Parathyroid adenoma (tissue), 2 donors: ENCODE results near the gene FMO3.

Experiments used
- H2AFZ ChIP-seq: fragments of 300-600 bp; sonication (generic); one replicate; pipeline ENCODE4 v1.7.0; 2017; ENCODE audit warnings: antibody characterized with exemption, mild to moderate bottlenecking
- H3K27ac ChIP-seq: fragments of 300-600 bp; sonication (generic); one replicate; pipeline ENCODE4 v1.7.0; 2017
- H3K27me3 ChIP-seq: fragments of 300-600 bp; sonication (generic); one replicate; pipeline ENCODE4 v1.7.0; 2017; ENCODE audit warnings: low read length; ENCODE audit not compliant: control insufficient read depth, insufficient read depth
- H3K36me3 ChIP-seq: fragments of 300-600 bp; sonication (generic); one replicate; pipeline ENCODE4 v1.7.0; 2017; ENCODE audit warnings: low read length; ENCODE audit not compliant: control insufficient read depth, insufficient read depth
- H3K4me1 ChIP-seq: fragments of 300-600 bp; sonication (generic); one replicate; pipeline ENCODE4 v1.7.0; 2017; ENCODE audit warnings: control low read depth
- H3K4me2 ChIP-seq: fragments of 300-600 bp; sonication (generic); one replicate; pipeline ENCODE4 v1.7.0; 2017; ENCODE audit warnings: low read length
- H3K4me3 ChIP-seq: fragments of 300-600 bp; sonication (generic); one replicate; pipeline ENCODE4 v1.7.0; 2017; ENCODE audit warnings: low read depth, low read length
- H3K79me2 ChIP-seq: fragments of 300-600 bp; sonication (generic); one replicate; pipeline ENCODE4 v1.7.0; 2017; ENCODE audit warnings: control low read depth
- H3K9ac ChIP-seq: fragments of 300-600 bp; sonication (generic); one replicate; pipeline ENCODE4 v1.7.0; 2017; ENCODE audit warnings: mild to moderate bottlenecking
- H3K9me3 ChIP-seq: fragments of 300-600 bp; sonication (generic); one replicate; pipeline ENCODE4 v1.7.0; 2017; ENCODE audit warnings: low read length; ENCODE audit not compliant: control insufficient read depth
- TF ChIP-seq, protein P1 (sequence below): fragments of 300-600 bp; sonication (generic); IDR thresholded peaks from one replicate; pipeline ENCODE4 v1.7.0; 2017; ENCODE audit warnings: antibody characterized with exemption, mild to moderate bottlenecking
- donor health status: primary hyperparathyroidism.

Gene FMO3

DNA sequence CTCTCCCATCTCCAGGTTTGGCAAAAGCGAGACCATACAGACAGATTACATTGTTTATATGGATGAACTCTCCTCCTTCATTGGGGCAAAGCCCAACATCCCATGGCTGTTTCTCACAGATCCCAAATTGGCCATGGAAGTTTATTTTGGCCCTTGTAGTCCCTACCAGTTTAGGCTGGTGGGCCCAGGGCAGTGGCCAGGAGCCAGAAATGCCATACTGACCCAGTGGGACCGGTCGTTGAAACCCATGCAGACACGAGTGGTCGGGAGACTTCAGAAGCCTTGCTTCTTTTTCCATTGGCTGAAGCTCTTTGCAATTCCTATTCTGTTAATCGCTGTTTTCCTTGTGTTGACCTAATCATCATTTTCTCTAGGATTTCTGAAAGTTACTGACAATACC is 26.4 kb downstream of the FMO3 start:
- Histone ChIP-seq H3K9me3 (no peaks in the 10 kb centered on the region), H3K79me2 (no peaks in the 10 kb centered on the region), H2AFZ (no peak overlapping the region), H3K27ac (no peak overlapping the region), H3K27me3 (no peaks in the 10 kb centered on the region), H3K36me3 (no peaks in the 10 kb centered on the region), H3K4me2 (no peak overlapping the region), H3K4me3 (no peak overlapping the region), H3K9ac (no peak overlapping the region), H3K4me1 (no peaks in the 10 kb centered on the region)
- TF ChIP-seq, protein P1, sequence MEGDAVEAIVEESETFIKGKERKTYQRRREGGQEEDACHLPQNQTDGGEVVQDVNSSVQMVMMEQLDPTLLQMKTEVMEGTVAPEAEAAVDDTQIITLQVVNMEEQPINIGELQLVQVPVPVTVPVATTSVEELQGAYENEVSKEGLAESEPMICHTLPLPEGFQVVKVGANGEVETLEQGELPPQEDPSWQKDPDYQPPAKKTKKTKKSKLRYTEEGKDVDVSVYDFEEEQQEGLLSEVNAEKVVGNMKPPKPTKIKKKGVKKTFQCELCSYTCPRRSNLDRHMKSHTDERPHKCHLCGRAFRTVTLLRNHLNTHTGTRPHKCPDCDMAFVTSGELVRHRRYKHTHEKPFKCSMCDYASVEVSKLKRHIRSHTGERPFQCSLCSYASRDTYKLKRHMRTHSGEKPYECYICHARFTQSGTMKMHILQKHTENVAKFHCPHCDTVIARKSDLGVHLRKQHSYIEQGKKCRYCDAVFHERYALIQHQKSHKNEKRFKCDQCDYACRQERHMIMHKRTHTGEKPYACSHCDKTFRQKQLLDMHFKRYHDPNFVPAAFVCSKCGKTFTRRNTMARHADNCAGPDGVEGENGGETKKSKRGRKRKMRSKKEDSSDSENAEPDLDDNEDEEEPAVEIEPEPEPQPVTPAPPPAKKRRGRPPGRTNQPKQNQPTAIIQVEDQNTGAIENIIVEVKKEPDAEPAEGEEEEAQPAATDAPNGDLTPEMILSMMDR: no peak

DNA sequence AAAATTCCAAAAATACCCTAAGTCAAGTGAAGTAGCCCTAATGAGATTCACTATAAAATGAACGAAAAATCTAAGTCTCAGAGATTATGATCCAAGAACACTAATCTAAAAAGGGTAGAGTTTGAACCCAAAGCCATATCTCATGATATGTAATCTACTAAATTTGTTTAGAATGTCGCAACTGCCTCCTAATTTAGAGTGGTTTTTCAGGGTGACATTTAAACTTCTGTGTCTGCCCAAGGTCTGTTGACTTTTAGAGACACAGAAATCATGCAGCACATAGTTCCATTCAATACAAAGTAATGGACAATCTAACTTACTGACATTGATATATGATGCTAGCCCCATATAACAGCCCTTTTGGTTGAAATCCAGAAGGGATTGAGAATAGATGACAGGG is 28.9 kb downstream of the FMO3 start:
- Histone ChIP-seq H3K4me1 (no peaks in the 10 kb centered on the region), H3K36me3 (no peaks in the 10 kb centered on the region), H3K4me3 (no peak overlapping the region), H3K9me3 (no peaks in the 10 kb centered on the region), H3K27me3 (no peaks in the 10 kb centered on the region), H3K4me2 (no peak overlapping the region), H2AFZ (no peak overlapping the region), H3K27ac (no peak overlapping the region), H3K9ac (no peak overlapping the region), H3K79me2 (no peaks in the 10 kb centered on the region)
- TF ChIP-seq, protein P1: no peak

DNA sequence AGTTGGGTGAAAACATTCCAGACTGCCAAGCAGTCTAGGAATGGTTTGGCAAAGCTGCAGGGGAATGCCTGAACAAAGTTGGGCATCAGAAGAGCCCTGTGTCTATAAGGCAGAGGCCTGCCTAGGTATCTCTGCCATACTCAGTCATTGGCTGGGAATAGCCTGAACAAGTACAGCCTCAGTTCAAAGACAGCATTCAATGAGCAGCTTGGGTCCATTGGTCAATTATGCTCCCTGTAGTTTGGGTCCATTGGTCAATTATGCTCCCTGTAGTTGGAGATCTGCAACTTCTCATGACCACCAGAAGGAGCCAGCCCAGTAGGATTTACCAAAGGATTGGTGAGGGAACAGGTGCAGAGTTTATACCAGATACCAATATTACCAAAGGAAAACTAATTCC is 31.6 kb downstream of the FMO3 start:
- Histone ChIP-seq H3K27me3 (no peaks in the 10 kb centered on the region), H3K4me2 (no peak overlapping the region), H3K79me2 (no peaks in the 10 kb centered on the region), H3K4me1 (no peaks in the 10 kb centered on the region), H3K9me3 (no peaks in the 10 kb centered on the region), H3K36me3 (no peaks in the 10 kb centered on the region), H2AFZ (no peak overlapping the region), H3K4me3 (no peak overlapping the region), H3K27ac (no peak overlapping the region), H3K9ac (no peak overlapping the region)
- TF ChIP-seq, protein P1: no peak

DNA sequence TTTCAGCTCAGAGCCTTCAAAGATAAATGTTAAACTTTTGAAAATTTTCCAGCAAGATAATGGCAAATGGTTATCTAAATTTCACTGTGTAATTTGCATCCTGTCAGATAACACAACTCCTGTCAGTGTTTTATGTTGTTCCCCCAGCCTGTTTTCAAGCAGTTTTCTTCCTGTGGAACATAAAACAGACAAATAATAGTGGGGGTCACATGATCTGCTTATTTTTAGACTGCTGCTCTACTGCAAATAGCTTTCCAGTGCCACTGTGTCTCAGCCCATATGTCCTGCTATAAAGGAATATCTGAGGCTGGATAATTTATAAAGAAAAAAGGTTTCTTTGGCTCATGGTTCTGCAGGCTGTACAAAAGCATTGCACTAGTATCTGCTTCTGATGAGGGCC is 32.2 kb downstream of the FMO3 start:
- Histone ChIP-seq H3K27ac (no peak overlapping the region), H3K79me2 (no peaks in the 10 kb centered on the region), H3K9ac (no peak overlapping the region), H3K4me1 (no peaks in the 10 kb centered on the region), H3K9me3 (no peaks in the 10 kb centered on the region), H2AFZ (no peak overlapping the region), H3K4me2 (no peak overlapping the region), H3K27me3 (no peaks in the 10 kb centered on the region), H3K36me3 (no peaks in the 10 kb centered on the region), H3K4me3 (no peak overlapping the region)
- TF ChIP-seq, protein P1: no peak

DNA sequence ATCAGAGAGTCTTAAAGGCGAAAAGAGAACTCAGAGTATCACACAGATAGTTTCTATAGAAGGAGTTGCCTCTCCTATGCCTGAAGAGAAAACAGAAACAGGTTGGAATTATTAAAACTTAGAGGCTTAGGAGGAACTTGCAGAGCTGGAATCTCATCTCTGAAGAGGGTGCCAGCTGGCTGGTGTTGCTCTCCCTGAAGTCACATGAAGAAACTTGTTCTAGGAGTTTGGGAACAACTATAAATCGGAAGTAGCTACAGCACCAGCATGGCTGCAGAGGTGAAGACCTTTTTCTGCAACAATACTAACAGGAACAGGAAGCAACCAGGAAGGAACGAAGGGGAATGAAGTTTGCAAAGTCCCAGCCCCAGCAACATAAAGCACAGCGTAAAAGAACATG is 35.8 kb downstream of the FMO3 start:
- Histone ChIP-seq H3K4me3 (no peak overlapping the region), H3K4me2 (no peak overlapping the region), H3K9ac (no peak overlapping the region), H3K9me3 (no peaks in the 10 kb centered on the region), H3K79me2 (no peaks in the 10 kb centered on the region), H3K27ac (no peak overlapping the region), H3K27me3 (no peaks in the 10 kb centered on the region), H3K36me3 (no peaks in the 10 kb centered on the region), H2AFZ (no peak overlapping the region), H3K4me1 (no peaks in the 10 kb centered on the region)
- TF ChIP-seq, protein P1: no peak
